CD4-positive, alpha-beta T cell (primary cell): ENCODE results near the gene ROBO2. TPM values are rescaled to one million over a fixed set of nuclear protein-coding genes. Genes with fewer than 3 reads are reported as not detected.

Source experiments
- ATAC-seq: fragments of 200-7000 bp; cut with Tn5 transposase; one replicate; pipeline ENCODE4 v1.10.0; 2022; ENCODE audit warnings: mild to moderate bottlenecking; ENCODE audit not compliant: poor library complexity
- CTCF ChIA-PET: fragments of 350-600 bp; sonication (Branson Sonifier 250); formaldehyde crosslinking; loops from one replicate; lab custom pipeline; 2021; ENCODE audit warnings: antibody characterized with exemption, inconsistent platforms; lab: Charles Lee
- POLR2A ChIA-PET: fragments of 350-600 bp; sonication (Branson Sonifier 250); formaldehyde crosslinking; loops from one replicate; lab custom pipeline; 2021; ENCODE audit warnings: antibody characterized with exemption, inconsistent platforms; lab: Charles Lee
- DNase-seq, 14 experiments: peaks; one replicate each; pipeline ENCODE4 v3.0.0-alpha.2; 2013 to 2020; ENCODE audit warnings: mixed read lengths in 2 of 14
- H3K27ac ChIP-seq, 2 donors: one replicate each; pipeline versions ENCODE4 v1.5.1 to v1.7.0; 2013; ENCODE audit warnings: low read length in 2 of 2, low read depth in 1 of 2, mild to moderate bottlenecking in 1 of 2
- H3K27me3 ChIP-seq, 2 experiments: 1 replicate in 1 of 2; 2 replicates in 1 of 2; pipeline versions ENCODE4 v1.6.1 to v1.7.0; 2013; ENCODE audit warnings: low read length in 2 of 2, control low read depth in 1 of 2, mild to moderate bottlenecking in 1 of 2, moderate library complexity in 1 of 2; ENCODE audit not compliant: insufficient read depth in 2 of 2, control insufficient read depth in 1 of 2
- H3K36me3 ChIP-seq: one replicate; pipeline ENCODE4 v1.6.1; 2013; ENCODE audit warnings: low read length, control low read depth; ENCODE audit not compliant: insufficient read depth
- H3K4me1 ChIP-seq: one replicate; pipeline ENCODE4 v1.6.1; 2013; ENCODE audit warnings: low read length, control low read depth; ENCODE audit not compliant: insufficient read depth
- H3K4me3 ChIP-seq: one replicate; pipeline ENCODE4 v1.5.1; 2013; ENCODE audit warnings: mild to moderate bottlenecking, low read length, moderate library complexity
- H3K9me3 ChIP-seq, 2 experiments: 1 replicate in 1 of 2; 2 replicates in 1 of 2; pipeline versions ENCODE4 v1.6.1 to v1.7.0; 2013; ENCODE audit warnings: low read length in 2 of 2, mild to moderate bottlenecking in 2 of 2, control low read depth in 1 of 2, moderate library complexity in 1 of 2; ENCODE audit not compliant: control insufficient read depth in 1 of 2, insufficient read depth in 1 of 2
- H3K27ac Mint-ChIP-seq: one replicate; pipeline ENCODE4 v1.8.0; 2020; ENCODE audit warnings: mixed read lengths
- H3K27me3 Mint-ChIP-seq: one replicate; pipeline ENCODE4 v1.8.0; 2021; ENCODE audit warnings: mixed read lengths
- H3K36me3 Mint-ChIP-seq: one replicate; pipeline ENCODE4 v1.8.0; 2021; ENCODE audit warnings: low read depth, mixed read lengths
- H3K4me1 Mint-ChIP-seq: one replicate; pipeline ENCODE4 v1.8.0; 2021; ENCODE audit warnings: low read depth, mixed read lengths
- H3K4me3 Mint-ChIP-seq: one replicate; pipeline ENCODE4 v1.8.0; 2020; ENCODE audit warnings: mild to moderate bottlenecking, mixed read lengths
- H3K9me3 Mint-ChIP-seq: one replicate; pipeline ENCODE4 v1.8.0; 2020; ENCODE audit warnings: mixed read lengths
- CTCF ChIP-seq: fragments of 200-600 bp; IDR thresholded peaks from one replicate; pipeline ENCODE4 v1.8.0; 2022; ENCODE audit warnings: antibody characterized with exemption, mild to moderate bottlenecking
- intact Hi-C, 2 experiments: fragments of 100-400 bp; cut with DNase I in 1 of 2; cut with micrococcal nuclease in 1 of 2; formaldehyde crosslinking; loops; one replicate each; pipeline versions ENCODE4 v1.15.1 to v1.9.0; 2023 to 2025; cut with DNase I, micrococcal nuclease
- total RNA-seq, 174 experiments: library from RNA in 2 of 174; stranded (reverse) in 2 of 174; gene quantifications; one replicate each; pipeline ENCODE4 v1.2.3 and lab custom pipeline; 2021 to 2026

The ROBO2 gene
- total RNA-seq, 2 experiments from 2014 or later, result not detected

- Mint-ChIP-seq H3K4me1 (no peaks in the 10 kb centered on the region), H3K36me3 (no peaks in the 10 kb centered on the region), H3K27ac (no peak overlapping the region), H3K27me3 (no peaks in the 10 kb centered on the region), H3K9me3 (peaks cover 4% of the 10 kb centered on the region), H3K4me3 (no peak overlapping the region)
- CTCF ChIA-PET, result no interaction called here
- H3K4me3 ChIP-seq, result no peak overlapping the region
- ATAC-seq, result no peak
- no peak for TF ChIP-seq CTCF
- no peaks in the 10 kb centered on the region for H3K9me3 ChIP-seq
- DNase-seq, result no peak
- intact Hi-C loops, result no loop called here
- no peak overlapping the region for H3K27ac ChIP-seq
- H3K27me3 ChIP-seq, result no peaks in the 10 kb centered on the region
- H3K4me1 ChIP-seq, result no peaks in the 10 kb centered on the region
- no peaks in the 10 kb centered on the region for H3K36me3 ChIP-seq
- POLR2A ChIA-PET, result no interaction called here
Observed at GRCh38 chr3:77618686-77619085, 578.8 kb downstream of the ROBO2 start.

- POLR2A ChIA-PET, result no interaction called here
- Histone ChIP-seq H3K36me3 (no peaks in the 10 kb centered on the region), H3K9me3 (no peaks in the 10 kb centered on the region), H3K4me3 (no peak overlapping the region), H3K27ac (no peak overlapping the region), H3K4me1 (no peaks in the 10 kb centered on the region), H3K27me3 (no peaks in the 10 kb centered on the region)
- H3K4me1 Mint-ChIP-seq, result no peaks in the 10 kb centered on the region
- no peak for TF ChIP-seq CTCF
- no peak for DNase-seq
- H3K36me3 Mint-ChIP-seq, result no peaks in the 10 kb centered on the region
- H3K27ac Mint-ChIP-seq, result no peak overlapping the region
- intact Hi-C loops, result no loop called here
- CTCF ChIA-PET, result no interaction called here
- peaks cover 7% of the 10 kb centered on the region for H3K9me3 Mint-ChIP-seq
- ATAC-seq, result no peak
- H3K4me3 Mint-ChIP-seq, result no peak overlapping the region
- H3K27me3 Mint-ChIP-seq, result no peaks in the 10 kb centered on the region
Observed at GRCh38 chr3:77620009-77620408, 580.1 kb downstream of the ROBO2 start.

- Mint-ChIP-seq H3K9me3 (peaks cover 5% of the 10 kb centered on the region), H3K27ac (no peak overlapping the region), H3K4me1 (no peaks in the 10 kb centered on the region), H3K36me3 (no peaks in the 10 kb centered on the region), H3K27me3 (no peaks in the 10 kb centered on the region), H3K4me3 (no peak overlapping the region)
- ChIA-PET POLR2A (no interaction called here), CTCF (no interaction called here)
- ATAC-seq, result no peak
- TF ChIP-seq CTCF, result no peak
- peaks cover 0 to 4% of the 10 kb centered on the region in 2 experiments for H3K9me3 ChIP-seq
- no peak for DNase-seq
- H3K27me3 ChIP-seq, result no peaks in the 10 kb centered on the region
- H3K27ac ChIP-seq, result no peak overlapping the region
- H3K4me1 ChIP-seq, result no peaks in the 10 kb centered on the region
- H3K4me3 ChIP-seq, result no peak overlapping the region
- intact Hi-C loops, result no loop called here
- no peaks in the 10 kb centered on the region for H3K36me3 ChIP-seq
Observed at GRCh38 chr3:77623500-77623899, 583.6 kb downstream of the ROBO2 start.
